T-helper 2 cell (primary cell): ENCODE measurements around the gene DENND1A.
"Not testable (repeated sequence)": the region's sequence is repeated elsewhere in the genome, so short reads cannot be mapped to it uniquely, and the experiment has no call there.

Experiments
- DNase-seq, 5 experiments: peaks; one replicate each; pipeline versions ENCODE4 v3.0.0 to v3.0.0-alpha.2; 2012 to 2022

Gene DENND1A

GRCh38 chr9:123445981-123446610, 483.8 kb downstream of the DENND1A start:
- no peak for DNase-seq

GRCh38 chr9:123445116-123445515, 484.8 kb downstream of the DENND1A start:
- no peak for DNase-seq

DNA sequence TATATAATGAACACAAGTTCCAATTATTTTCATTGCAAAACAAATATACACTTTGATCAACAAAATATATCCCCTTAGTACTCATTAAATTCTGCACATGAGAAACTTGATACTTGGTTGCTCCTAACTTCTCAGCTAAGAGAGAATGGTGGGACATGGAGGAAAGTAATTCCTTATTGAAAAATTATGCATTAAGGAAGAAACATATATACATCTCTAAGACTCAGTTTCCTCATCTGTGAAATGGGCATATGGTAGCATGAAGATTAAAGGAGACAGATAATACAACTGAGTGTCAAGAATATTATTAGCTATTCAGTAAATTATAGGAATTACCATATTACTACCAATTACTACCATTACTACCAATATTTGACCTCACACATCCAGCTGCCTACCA, 488.2 kb downstream of the DENND1A start:
- no peak for DNase-seq

GRCh38 chr9:123440256-123440655, 489.7 kb downstream of the DENND1A start:
- no peak for DNase-seq

- no peak for DNase-seq
Measured at GRCh38 chr9:123438821-123439220, 491.1 kb downstream of the DENND1A start.

GRCh38 chr9:123438321-123438720, 491.6 kb downstream of the DENND1A start:
- no peak for DNase-seq

DNA sequence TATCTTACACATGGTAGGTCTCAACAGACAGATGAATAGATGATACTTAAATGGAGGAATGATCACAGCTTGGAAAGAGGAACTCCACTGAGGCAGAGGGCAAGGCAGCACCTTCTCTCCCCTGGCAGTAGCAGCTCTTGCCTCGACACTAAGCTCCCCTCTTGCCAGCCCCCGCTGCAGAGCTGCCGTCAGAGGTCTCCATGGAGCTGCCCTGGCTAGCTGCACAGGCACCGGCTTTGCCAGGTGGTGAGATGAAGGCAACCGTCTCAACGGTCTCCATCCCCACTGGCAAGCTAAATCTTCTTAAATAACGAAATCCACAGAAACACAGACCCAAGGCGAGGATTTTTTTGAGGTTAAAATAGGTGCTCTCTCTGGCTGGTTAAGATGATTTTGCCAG, 492.7 kb downstream of the DENND1A start:
- no peak for DNase-seq

DNA sequence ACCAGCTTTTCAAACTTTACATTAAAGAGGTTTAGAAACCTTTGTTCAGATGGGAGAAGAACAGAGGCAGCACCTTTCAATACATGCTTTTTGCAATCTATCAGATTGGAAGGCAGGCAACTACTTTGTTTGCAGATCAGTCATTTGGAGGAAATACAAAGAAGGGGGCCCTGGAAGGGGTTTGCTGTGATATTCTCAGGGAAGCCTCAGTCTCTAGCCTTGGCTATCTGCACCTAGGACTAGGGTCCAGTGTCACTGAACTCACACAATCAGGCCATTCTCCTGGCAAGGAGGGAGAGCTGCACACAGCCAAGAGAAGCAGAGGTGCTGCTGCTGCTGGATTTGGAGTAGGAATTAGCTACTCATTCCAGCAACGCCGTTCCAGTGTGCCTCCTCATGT, 494.5 kb downstream of the DENND1A start:
- no peak for DNase-seq

DNA sequence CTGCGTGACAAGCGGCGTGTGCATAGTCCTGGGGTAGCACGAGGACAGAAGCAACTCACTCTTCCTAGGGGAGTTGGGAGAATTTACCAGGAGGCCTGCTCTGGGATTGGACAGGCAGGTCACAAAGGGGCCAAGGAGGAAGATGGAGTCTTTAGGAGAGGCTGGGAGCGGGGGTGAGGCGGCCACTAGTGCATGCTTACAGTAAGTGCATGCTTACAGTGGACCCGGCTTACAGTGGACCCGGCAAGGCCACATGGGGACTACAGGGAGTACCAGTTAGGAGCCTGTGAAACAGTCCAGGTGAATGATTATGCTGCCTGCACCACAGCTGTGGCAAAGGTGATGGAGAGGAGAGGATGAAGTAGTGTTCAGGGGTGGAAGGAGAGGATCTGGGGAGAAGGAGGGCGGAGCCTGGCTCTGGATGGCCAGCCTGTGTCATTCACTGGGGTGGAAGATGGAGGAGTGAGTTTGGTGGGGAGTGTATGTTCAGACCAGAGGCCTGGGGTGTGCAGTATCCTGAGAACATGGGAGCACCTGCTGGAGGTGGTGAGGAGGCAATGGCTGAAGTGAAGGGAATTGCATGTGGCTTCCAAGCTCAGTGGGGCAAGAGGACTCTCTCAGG, 495.2 kb downstream of the DENND1A start:
- DNase-seq: no peak

DNA sequence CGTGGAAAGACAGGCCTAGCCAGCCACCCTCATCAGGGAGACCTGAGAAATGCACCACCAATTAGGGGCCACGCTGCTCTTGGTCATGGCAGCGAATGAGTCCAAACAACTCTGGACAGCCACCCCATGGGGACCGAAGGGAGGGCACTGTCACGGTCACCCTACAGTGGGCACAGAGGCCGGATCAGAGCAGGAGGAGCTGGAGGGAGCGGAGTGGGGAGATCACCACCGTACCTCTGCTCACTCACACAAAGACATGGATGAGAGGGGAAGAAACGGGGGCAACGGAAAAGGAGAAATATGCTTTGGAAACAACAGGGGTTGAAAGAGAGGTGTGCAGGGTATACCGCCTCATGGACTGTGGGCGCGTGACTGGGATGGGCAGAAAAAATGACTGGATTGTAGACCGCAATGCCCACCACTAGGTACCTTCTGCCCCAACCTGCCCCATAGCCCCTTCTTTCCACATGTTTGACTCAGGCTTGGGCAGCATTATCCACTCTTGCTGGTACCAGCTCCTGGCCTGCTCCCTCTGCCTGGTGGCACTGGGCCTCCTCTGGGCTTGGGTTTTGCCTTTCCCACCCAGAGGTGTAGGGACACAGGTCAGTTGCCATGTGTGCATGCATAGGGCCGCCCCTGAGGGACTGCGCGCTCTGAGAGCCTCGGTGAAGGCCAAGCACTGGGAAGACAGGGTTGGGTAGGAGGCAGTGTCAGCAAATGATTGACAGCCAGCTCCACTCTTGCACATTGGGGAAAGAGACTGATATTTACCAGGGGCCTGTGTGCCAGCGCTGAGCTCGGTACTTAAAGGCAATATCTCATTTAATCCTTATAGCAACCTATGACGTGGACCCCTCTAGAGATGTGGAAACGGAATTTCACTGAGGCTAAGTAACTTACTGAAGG, 497.3 kb downstream of the DENND1A start:
- DNase-seq: no peak

DNA sequence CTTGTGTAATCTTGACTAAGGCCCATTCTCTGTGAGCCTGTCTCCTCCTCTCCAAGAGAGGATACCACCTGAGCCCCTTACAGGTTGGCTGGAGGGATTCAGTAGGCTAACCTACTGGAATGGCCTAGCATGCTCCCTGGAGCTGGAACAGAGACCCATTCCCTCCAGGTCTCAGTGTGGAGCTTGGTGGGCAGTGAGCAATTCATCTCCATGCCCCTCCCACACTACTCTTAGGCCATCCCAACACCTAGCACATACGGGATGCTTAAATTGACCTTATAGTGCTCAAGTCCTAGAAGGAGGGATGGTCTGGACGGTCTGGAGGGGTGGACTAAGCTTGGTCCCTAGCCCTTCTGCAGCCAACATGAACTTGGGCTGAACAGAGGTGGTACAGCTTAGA, 498.3 kb downstream of the DENND1A start:
- DNase-seq: no peak

DNA sequence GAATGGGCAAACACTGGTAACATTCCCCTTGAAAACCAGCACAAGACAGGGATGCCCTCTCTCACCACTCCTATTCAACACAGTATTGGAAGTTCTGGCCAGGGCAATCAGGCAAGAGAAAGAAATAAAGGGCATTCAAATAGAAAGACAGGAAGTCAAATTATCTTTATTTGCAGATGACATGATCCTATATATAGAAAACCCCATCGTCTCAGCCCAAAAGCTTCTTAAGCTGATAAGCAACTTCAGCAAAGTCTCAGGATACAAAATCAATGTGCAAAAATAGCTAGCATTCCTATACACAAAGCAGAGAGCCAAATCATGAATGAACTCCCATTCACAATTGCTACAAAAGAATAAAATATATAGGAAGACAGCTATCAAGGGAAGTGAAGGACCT, 501.5 kb downstream of the DENND1A start:
- not testable (repeated sequence) for DNase-seq

DNA sequence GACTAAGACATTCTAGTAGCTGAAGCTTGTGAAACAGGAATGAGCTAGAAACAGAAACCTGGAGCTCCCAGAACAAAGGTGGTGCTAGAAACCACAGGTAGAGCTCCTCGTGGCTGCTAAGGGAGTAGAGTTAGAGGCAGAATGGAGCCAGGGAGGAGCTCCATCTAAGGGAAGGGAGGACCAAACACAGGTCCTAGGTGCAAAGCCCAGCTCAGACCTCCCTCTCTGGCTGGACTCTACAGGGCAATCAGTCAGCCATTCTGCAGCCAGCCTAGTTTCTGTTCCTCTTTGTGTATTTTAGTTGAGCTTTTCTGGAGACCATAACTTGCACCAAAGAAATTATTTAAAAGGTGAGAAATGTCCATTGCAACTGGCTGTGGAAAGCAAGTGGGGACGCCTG, 503.5 kb downstream of the DENND1A start:
- no peak for DNase-seq

GRCh38 chr9:123425836-123426365, 504.0 kb downstream of the DENND1A start:
- DNase-seq: no peak

- no peak for DNase-seq
Measured at GRCh38 chr9:123425261-123425821, 504.6 kb downstream of the DENND1A start.

DNA sequence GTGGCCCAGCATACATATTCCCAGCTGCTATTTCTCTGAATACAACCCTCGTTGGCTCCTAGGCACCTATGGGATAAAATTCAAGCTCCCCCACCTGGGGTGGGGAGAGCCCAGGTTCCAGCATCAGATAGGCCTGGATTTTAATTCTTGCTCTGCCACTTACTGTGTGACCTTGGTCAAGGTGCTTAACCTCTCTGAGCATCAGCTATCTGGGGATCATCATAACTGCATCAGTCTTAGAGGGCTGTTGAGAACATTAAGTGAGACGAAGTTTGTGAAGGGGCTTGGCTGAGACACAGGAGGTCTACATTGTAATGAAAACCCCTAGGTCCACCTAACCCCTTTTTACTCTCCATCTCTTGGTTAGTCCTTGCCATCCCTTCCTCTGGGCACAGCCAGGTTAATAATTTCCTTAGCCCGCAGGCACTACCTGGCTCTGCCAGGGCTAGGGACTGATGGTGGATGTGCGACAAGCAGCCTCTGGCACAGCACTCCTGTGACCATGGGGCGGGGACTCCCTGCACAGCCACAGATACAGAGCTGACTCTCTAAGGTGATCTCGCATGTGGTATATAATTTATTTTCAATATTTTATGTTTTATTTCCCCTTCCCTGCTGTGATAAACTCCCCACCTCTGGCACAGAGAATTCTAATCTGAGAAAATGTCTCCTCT, 505.2 kb downstream of the DENND1A start:
- DNase-seq: no peak

DNA sequence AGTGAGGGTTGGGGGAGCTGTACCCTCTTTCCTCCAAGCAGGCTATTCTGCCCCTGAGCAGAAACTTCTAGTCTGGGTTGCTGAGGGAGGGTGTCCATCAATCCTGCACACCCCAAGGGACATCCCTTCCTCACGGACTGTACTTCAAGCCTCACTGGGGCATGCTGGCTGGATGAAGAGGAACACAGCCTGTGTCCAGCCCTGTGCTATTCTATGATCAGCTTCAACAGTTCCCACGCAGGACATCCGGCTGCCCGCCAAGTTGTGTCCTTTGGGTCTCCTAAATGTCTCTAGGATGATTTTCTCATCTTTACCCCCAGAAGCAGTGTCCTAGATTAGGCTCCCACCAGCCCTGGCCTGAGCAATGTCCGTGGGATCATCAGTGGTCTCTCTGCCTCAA, 505.8 kb downstream of the DENND1A start:
- DNase-seq: no peak

- no peak for DNase-seq
Measured at GRCh38 chr9:123423311-123423640, 506.6 kb downstream of the DENND1A start.

- DNase-seq: no peak
Measured at GRCh38 chr9:123422635-123423310, 507.2 kb downstream of the DENND1A start.

DNA sequence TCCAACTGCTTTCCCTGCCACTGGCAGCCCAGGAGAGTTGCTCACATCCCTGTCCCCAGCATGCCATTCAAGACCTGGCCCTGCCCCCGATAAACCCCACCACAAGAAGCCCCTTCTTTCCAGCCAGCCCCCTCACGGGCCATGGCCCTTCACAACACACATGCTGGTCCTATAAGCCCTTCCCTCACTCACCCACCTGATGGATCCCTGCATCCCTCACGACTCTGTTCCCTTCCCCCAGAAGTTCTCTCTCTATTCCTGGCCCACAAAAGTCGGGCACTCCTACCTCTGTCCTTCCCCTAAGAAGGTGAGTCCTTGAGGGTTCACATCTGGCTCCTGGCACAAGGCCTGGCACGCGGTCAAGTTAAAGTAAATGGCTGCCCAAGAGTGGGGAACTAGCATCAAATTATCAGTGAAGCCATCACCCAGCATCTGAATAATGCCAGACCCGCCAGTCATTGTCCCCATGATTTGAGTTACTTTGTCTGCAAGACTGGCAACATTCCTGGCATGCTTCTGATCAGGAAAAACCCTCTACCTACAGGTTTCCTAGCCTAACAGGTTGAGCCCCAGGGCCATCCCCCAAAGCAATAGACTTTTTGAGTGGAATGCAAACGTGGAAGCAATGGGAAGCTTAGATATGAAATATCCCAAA, 508.0 kb downstream of the DENND1A start:
- DNase-seq: no peak

- DNase-seq: no peak
Measured at GRCh38 chr9:123421186-123421585, 508.7 kb downstream of the DENND1A start.
